HK-2 (cell line): ENCODE data around the gene TMEM163.

ENCODE experiments used
- DNase-seq: peaks from one replicate; pipeline ENCODE4 v3.0.0-alpha.2; 2018; ENCODE audit not compliant: unreplicated experiment

Gene TMEM163

DNA sequence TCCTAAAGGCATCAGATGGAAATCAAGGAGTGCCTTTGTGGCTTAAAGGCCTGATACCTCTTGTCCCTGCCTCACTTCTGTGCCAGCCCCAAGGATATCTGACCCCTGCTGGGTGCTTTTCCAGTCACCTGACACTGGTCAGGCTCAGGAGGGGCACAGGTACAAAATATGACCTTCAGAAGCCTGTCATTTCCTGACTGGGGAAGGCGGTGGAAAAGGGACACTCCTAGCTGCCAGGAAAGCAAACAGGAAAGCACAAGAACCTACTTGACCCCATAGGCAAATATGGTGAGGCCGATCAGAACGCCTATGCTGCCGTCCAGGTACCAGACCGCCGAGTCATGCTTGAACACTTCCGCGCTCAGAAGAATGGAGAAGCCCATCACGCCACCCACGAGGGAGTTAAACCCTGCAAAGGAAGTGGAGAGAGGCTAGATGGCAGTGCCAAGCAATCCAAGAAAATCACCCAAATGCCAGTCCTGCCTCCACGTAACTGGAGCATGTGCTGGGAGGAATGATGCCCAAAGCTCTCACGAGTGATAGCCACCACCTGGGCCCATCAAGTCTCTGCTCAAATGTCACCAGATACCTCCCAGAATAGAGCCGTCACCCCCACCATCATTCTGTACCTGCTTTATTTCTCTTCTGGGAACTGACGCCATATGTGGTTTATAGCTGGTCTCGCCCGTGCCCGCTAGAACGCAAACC, 260.9 kb downstream of the TMEM163 start:
- DNase-seq: no peak

DNA sequence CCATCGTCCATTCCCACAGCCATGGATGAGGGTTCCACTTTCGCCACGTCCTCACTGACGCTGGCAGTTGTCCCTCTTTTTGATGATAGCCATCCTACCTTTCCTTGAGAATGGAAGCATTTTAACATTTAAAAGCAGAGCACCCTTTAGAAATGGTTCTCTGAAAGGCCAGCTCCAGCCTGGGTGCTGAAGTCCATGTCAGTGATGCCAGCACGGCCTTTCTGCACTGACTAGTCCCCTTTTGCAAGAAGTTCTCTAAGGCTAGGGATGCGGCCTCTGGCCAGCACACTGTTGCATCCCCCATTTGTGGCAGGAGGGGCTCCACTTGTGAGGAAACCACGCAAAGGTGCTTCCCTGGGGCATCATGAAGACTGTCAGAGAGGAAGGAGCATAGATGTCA, 261.4 kb downstream of the TMEM163 start:
- DNase-seq: no peak

DNA sequence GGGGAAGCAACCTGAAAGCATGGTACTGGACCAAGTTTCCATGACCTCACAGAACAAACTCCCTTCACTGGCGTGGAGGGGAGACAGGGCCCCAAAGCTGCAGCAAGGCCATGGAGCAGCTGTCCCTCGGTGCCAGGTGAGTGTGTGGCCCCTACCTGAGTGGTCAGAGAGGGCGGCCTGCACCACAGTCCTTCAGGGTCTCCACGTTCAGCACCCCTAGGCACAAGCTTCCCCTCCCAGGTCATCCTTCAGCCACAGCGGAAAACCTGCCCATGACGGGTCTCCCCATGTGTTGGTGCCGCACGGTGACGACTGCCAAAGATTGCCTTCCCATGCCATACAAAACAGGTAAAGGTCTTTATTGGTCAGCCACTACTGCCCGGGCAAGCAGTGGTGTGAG, 263.4 kb downstream of the TMEM163 start:
- no peak for DNase-seq

DNA sequence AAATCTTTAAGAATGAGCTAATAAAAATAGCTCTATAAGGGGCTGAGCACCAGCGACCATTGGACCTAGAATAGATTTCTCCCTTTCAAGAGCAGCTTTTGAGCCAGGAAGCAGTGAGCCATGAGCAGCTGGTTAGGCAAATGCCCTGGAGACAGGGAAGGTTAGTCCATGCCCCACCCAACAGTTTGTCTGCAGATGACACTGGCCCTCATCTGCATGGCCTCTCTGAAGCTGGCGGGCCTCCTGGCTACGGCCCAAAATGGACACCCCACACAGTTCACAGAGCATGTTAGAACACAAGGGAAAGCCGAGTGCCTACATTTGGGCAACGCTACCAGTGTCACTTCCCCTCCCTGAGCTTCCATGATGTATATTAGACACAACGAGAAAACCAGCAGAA, 263.9 kb downstream of the TMEM163 start:
- DNase-seq: no peak

- DNase-seq: no peak
Measured at GRCh38 chr2:134454426-134454825, 264.4 kb downstream of the TMEM163 start.

DNA sequence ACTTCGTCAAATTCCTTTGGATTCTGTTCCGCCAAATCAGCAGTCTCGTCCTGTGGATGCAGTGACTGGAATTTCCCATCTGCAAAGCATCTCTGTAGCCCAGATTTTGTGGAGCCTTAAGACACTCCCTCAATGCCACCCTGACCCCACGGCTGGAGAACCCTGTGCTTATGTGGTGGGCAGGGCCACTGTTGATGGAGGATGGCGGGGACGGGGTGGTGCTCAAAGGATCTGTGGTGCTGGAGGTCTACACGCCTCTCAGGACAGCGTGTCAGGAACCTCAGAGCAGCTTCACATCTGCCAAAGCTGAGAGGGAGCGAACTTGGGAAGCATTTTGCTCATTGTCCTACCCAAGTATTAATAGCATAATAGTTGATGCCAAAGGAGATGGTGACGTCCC, 264.8 kb downstream of the TMEM163 start:
- DNase-seq: no peak

DNA sequence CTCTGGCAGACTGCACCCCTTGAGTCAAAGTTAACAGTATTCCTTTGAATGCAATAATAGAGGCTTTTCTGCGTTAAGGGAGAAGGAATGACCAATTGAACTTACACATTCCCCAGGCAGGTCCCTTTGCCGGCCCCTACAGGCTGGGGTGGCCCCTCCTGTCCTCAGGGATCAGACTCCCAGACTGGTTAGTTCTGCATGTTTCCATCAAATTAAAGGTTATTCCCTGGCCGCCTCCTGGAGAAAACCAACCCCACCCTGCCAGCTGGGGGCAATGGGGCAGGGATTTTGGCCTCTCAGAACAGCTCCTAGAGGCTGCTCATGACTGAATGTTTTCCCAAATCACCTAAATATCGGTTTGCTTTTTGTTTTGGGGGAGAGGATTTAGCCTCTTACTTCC, 265.3 kb downstream of the TMEM163 start:
- no peak for DNase-seq

GRCh38 chr2:134452042-134452733, 266.6 kb downstream of the TMEM163 start:
- no peak for DNase-seq

DNA sequence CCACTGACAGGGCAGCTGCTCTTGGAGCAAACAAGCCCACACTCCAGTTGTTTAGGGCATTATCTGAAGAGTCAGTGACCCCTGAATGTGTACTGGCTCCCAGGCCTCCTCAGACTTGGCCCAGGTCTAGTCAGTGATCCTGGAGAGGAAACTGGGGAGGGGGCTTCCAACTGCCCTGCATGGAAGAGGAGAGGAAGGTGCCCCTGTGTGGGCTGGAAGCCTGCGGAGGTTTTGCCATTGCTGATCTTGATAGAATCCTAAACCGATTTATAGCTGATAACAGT, 267.5 kb downstream of the TMEM163 start:
- no peak for DNase-seq

- no peak for DNase-seq
Measured at GRCh38 chr2:134449751-134450513, 268.9 kb downstream of the TMEM163 start.

DNA sequence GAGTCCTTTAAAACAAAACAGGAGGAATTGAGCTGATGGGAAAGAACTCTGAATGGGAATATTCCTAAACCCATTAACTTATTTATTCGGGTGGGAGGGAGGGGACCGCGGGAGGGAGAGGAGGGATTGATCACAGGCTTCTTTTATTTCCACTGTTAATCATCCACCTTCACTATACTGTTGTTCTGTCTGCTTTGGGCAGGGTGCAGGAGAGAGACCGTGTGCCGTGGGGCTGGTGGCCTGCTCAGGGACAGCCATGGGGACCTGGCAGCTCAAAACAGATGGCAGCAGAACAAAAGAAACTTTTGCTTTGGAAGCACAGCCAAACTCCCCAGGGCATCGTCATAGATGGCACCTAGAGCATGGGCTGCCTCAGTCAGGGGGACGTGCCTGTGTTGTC, 269.6 kb downstream of the TMEM163 start:
- no peak for DNase-seq

GRCh38 chr2:134448650-134449049, 270.1 kb downstream of the TMEM163 start:
- no peak for DNase-seq

GRCh38 chr2:134447669-134448068, 271.1 kb downstream of the TMEM163 start:
- DNase-seq: no peak

GRCh38 chr2:134446383-134447017, 272.3 kb downstream of the TMEM163 start:
- no peak for DNase-seq

DNA sequence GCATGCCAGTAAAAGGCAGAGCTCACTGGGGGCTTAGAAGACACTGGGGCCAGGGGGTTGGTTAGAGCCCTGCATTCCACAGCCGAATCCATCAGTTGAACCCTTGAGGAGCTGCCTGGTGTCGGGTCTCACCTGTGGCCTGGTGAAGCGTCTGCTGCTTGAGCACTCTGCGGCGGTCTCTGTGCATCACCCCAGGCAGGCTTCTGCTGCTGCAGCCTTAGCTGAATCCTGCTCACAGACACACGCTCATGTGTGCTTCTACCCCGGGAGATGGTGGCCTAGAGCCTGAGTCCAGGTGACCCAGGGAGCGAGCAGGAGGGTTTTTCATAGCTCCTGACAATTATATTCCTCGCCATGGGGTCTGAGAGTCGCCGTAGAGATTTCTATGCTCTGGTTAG, 272.8 kb downstream of the TMEM163 start:
- no peak for DNase-seq

DNA sequence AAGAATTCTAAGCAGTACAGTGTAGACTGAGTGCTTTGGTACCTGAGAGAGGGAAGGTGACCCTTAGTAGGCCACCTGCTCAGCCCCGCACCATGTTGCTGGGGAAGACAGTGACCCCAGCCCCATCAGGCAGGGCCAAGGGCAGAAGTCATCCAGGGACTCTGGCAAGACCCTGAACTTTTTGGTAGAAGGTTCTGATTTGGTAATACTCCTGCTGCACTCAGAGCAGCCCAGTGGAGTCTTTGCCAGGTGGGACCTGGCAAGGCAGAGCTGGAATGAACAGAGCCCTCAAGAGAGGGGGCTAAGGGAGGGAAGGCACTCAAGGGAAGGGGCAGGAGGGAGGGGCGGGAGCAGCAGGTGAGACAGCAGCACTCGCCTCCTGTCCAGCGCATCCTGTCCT, 273.7 kb downstream of the TMEM163 start:
- no peak for DNase-seq

GRCh38 chr2:134443814-134444480, 274.9 kb downstream of the TMEM163 start:
- no peak for DNase-seq

DNA sequence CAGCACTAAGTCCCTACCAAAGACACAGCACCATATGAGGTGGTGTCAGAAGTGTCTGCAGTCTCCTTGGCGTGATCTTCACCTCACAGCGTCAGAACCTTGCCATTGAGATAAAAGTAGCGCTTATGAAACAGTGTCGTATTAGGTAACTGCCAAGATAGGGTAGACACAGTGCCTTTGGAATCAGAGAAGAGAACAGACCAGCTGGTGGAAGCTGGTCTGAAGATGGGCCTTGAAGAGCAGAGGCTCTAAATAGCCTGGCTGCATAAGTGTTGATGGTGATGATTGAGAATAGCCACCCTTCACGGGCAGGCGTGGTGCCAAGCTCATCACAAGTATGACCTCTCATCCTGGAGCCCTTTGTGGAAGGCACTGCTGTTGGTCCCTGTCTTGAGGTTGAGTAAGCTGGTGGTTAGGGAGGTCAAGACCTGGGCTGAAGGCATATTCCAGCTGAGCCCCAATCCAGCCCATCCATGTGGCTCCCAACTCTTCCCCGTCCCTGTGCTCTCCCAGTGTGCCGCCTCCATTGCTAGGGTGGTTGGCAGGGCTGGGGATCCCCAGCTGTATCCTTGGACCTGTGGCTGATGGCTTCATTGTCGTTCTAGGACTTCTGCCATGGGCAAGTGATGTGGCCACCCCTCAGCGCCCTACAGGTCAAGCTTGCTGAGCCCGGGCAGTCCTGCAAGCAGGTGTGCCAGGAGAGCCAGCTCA, 277.5 kb downstream of the TMEM163 start:
- DNase-seq: no peak

- DNase-seq: no peak
Measured at GRCh38 chr2:134440336-134440909, 278.4 kb downstream of the TMEM163 start.

DNA sequence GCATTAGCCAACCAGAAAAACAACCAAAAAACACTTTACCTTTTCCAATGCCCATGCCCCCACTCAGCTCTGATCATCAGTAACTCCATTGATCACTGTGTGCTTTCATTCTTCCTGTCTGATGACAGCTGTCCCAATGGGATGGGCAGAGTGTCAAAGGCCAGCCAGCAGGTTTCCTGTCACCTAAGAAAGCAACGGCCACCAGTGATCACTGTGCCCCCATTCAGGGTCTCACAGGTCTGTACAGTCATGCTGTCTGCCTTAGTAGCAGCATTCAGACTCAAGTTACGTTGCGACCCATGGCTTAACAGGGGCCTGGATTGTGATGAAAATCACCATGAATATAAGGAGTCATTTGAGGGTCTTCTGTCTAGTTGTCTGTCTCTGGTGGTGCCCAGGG, 280.4 kb downstream of the TMEM163 start:
- DNase-seq: no peak

GRCh38 chr2:134436706-134437105, 282.1 kb downstream of the TMEM163 start:
- DNase-seq: no peak
